Tibial nerve (tissue), 4 donors: Measurements from ENCODE around the gene LTF. TPM values are rescaled to one million over a fixed set of nuclear protein-coding genes. Genes with fewer than 3 reads are reported as not detected.

ENCODE experiments used
- DNase-seq, 2 donors: peaks; one replicate each; pipeline ENCODE4 v3.0.0-alpha.2; 2019; ENCODE audit warnings: low spot score in 2 of 2
- H3K27ac ChIP-seq, 4 donors: fragments of 200-600 bp; sonication (generic) in 3 of 4; one replicate each; pipeline ENCODE4 v1.5.1; 2017 to 2019; ENCODE audit warnings: mild to moderate bottlenecking in 1 of 4
- H3K27me3 ChIP-seq, 2 donors: fragments of 200-600 bp; sonication (generic) in 1 of 2; one replicate each; pipeline versions ENCODE4 v1.5.1 to v1.6.0; 2017 to 2019
- H3K36me3 ChIP-seq, 3 donors: fragments of 200-600 bp; sonication (generic); one replicate each; pipeline ENCODE4 v1.5.1; 2018 to 2019
- H3K4me1 ChIP-seq, 4 donors: fragments of 200-600 bp; sonication (generic) in 3 of 4; one replicate each; pipeline ENCODE4 v1.5.1; 2017 to 2019
- H3K4me3 ChIP-seq, 4 donors: fragments of 200-600 bp; sonication (generic) in 3 of 4; one replicate each; pipeline ENCODE4 v1.5.1; 2017 to 2019; ENCODE audit warnings: mild to moderate bottlenecking in 1 of 4, moderate library complexity in 1 of 4
- H3K9me3 ChIP-seq, 4 donors: fragments of 200-600 bp; sonication (generic) in 3 of 4; one replicate each; pipeline ENCODE4 v1.5.1; 2017 to 2019
- EP300 ChIP-seq, 2 donors: sonication (generic); formaldehyde crosslinking; IDR thresholded peaks; one replicate each; pipeline ENCODE4 v1.6.1; 2017; ENCODE audit warnings: antibody characterized with exemption in 2 of 2, mild to moderate bottlenecking in 1 of 2
- POLR2A ChIP-seq, 2 donors: fragments of 450-650 bp; IDR thresholded peaks; one replicate each; pipeline ENCODE4 v1.6.1; 2017; ENCODE audit warnings: antibody characterized with exemption in 2 of 2, mild to moderate bottlenecking in 2 of 2, moderate library complexity in 2 of 2
- WGBS, 2 donors: methylation state at CpG; one replicate each; pipeline ENCODE4 v1.1.5; 2018; 5-methylcytosine and 5-hydroxymethylcytosine counted together
- total RNA-seq, 4 donors: library from RNA; depleted of rRNA; stranded (reverse); fragments of >200 nt; gene quantifications; one replicate each; pipeline ENCODE4 v1.1.0, GENCODE V29; 2016
- TF ChIP-seq, protein P1 (sequence below), 5 experiments: fragments of 200-600 bp in 3 of 5; fragments of 450-650 bp in 2 of 5; sonication (generic) in 3 of 5; IDR thresholded peaks; one replicate each; pipeline ENCODE4 v1.5.1; 2016 to 2019; ENCODE audit warnings: antibody characterized with exemption in 5 of 5, mild to moderate bottlenecking in 3 of 5, moderate library complexity in 2 of 5

Gene LTF
- total RNA-seq, 4 donors from 2014 or later: 0.30 to 1.2 (median 0.42) TPM; not detected in 1

DNA sequence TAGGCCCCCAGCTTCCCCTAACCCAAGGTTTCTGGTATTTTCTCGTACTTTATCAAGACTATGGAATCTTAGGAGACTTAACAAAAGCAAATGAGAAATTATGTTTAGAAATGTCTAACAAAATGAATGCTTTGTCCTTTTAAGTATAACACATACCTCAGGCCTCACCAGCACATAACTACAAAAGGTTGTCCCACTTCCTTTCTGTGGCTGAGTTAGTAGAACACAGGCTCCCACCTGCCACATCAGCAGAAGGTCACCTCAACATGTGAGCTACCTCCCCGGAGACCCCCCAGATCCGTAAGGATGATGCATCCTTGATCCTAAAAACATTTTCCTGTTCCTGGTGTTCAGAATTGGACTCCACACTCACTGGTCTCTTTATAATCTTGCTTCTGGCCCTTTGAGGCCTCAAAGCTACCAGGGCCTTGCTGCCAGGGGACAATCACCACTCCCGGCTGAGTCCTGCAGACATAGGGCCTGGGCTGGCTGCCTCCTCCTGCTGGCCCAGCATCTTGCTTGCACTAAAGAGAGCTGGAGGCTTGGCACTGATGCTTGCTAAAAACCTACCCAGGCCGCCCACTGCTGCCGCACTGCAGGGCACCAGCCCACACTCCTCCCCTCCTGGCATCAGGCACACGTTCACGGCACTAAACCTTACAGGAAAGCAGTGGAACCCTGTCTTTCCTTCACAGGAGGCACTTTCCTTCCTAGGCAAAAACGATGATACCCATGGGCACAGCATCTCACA lies 54.8 kb downstream of the LTF start:
- Histone ChIP-seq H3K36me3 (no peaks in the 10 kb centered on the region), H3K9me3 (no peaks in the 10 kb centered on the region), H3K4me1 (peaks cover 0 to 21% (median 4%) of the 10 kb centered on the region in 4 donors), H3K27ac (no peak overlapping the region), H3K27me3 (no peaks in the 10 kb centered on the region), H3K4me3 (no peak overlapping the region)
- TF ChIP-seq EP300 (IDR thresholded peaks at IDR 0.05) (no peak), POLR2A (IDR thresholded peaks at IDR 0.05) (no peak)
- TF ChIP-seq, protein P1, sequence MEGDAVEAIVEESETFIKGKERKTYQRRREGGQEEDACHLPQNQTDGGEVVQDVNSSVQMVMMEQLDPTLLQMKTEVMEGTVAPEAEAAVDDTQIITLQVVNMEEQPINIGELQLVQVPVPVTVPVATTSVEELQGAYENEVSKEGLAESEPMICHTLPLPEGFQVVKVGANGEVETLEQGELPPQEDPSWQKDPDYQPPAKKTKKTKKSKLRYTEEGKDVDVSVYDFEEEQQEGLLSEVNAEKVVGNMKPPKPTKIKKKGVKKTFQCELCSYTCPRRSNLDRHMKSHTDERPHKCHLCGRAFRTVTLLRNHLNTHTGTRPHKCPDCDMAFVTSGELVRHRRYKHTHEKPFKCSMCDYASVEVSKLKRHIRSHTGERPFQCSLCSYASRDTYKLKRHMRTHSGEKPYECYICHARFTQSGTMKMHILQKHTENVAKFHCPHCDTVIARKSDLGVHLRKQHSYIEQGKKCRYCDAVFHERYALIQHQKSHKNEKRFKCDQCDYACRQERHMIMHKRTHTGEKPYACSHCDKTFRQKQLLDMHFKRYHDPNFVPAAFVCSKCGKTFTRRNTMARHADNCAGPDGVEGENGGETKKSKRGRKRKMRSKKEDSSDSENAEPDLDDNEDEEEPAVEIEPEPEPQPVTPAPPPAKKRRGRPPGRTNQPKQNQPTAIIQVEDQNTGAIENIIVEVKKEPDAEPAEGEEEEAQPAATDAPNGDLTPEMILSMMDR (IDR thresholded peaks at IDR 0.05): no peak
- WGBS, 2 donors: 86 to 88% methylated on average over 9 of the region's 9 CpGs
- DNase-seq: no peak

DNA sequence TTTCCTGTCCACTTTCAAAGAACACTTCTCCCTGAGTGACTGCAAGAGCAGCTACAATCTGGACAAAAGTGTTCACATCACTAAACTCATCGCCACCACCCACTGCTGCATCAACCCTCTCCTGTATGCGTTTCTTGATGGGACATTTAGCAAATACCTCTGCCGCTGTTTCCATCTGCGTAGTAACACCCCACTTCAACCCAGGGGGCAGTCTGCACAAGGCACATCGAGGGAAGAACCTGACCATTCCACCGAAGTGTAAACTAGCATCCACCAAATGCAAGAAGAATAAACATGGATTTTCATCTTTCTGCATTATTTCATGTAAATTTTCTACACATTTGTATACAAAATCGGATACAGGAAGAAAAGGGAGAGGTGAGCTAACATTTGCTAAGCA lies 55.9 kb downstream of the LTF start:
- no peak for DNase-seq
- no peak overlapping the region for H3K27ac ChIP-seq
- H3K36me3 ChIP-seq: no peaks in the 10 kb centered on the region
- H3K4me1 ChIP-seq: peaks cover 0 to 23% (median 5%) of the 10 kb centered on the region in 4 donors
- H3K4me3 ChIP-seq: no peak overlapping the region
- no peak for TF ChIP-seq EP300 (IDR thresholded peaks at IDR 0.05)
- TF ChIP-seq, protein P1 (IDR thresholded peaks at IDR 0.05): no peak
- TF ChIP-seq POLR2A (IDR thresholded peaks at IDR 0.05): no peak
- no peaks in the 10 kb centered on the region for H3K27me3 ChIP-seq
- WGBS, 2 donors: 85 to 87% methylated on average over 7 of the region's 7 CpGs
- H3K9me3 ChIP-seq: no peaks in the 10 kb centered on the region

DNA sequence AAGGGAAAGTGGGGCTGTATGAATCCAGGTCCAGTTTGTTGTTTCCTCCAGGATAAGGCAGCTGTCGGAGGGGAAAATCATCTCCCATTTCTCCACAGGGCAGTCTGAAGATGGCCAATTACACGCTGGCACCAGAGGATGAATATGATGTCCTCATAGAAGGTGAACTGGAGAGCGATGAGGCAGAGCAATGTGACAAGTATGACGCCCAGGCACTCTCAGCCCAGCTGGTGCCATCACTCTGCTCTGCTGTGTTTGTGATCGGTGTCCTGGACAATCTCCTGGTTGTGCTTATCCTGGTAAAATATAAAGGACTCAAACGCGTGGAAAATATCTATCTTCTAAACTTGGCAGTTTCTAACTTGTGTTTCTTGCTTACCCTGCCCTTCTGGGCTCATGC lies 56.7 kb downstream of the LTF start:
- Histone ChIP-seq H3K36me3 (no peaks in the 10 kb centered on the region), H3K4me3 (peak overlapping the region in 3 of 4 donors; percentile 25 to 36 (median 30)), H3K27me3 (no peaks in the 10 kb centered on the region), H3K9me3 (no peaks in the 10 kb centered on the region), H3K4me1 (peaks cover 0 to 23% (median 5%) of the 10 kb centered on the region in 4 donors), H3K27ac (peak overlapping the region in 3 of 4 donors; percentile 64 to 82 (median 74))
- 72 to 76% methylated on average over 7 of the region's 7 CpGs for WGBS, 2 donors
- DNase-seq: no peak
- no peak for TF ChIP-seq POLR2A (IDR thresholded peaks at IDR 0.05)
- TF ChIP-seq, protein P1 (IDR thresholded peaks at IDR 0.05): no peak
- TF ChIP-seq EP300 (IDR thresholded peaks at IDR 0.05): no peak

DNA sequence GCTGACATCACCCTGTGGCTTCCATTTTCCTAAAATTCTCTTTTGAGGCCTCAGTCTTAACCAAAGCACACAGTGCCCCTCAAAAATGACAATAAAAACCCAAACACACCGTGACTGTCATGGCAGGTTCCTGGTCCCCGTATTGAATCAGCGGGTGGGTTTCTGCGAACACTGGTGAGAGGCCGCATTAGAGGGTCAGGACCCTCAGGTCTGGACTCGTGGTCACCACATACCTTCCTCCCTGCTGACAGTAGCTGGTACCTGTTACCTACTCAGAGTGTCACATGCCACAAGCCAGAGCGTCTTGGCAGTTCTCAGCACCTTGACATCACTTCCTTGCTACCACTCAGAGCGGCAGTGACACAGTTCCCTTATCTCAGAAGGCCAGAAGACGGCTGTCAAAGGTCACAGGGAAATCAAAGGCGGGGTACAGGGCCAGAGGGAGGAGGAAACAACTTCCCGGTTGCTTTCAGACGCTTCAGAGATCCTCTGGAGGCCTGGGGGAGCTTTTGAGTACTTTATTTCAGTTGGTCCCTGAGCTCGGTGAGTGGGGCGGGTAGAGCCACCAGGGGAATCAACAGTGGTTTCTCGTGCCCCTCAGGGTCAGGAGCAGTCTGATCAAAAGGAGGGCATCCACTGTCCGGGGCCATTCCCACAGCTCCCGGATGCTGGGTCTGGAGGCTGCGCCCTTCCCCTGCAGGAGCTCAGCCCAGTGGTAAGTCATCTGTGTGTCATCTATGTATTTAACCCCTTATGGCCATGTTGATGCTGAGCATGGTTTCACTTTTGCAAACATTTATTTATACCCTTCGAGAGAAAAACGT lies 57.7 kb downstream of the LTF start, which contains the start of the genes CCR5AS and CCRL2:
TSS of gene CCR5AS (minus strand) at position 279 of the 824 bp plus-strand sequence.
TSS of gene CCRL2 (plus strand) at position 472 of the 824 bp plus-strand sequence. CDS start 821 bp downstream, outside the sequence.
- peaks cover 0 to 23% (median 5%) of the 10 kb centered on the region in 4 donors for H3K4me1 ChIP-seq
- no peaks in the 10 kb centered on the region for H3K36me3 ChIP-seq
- 32 to 36% methylated on average over 20 of the region's 20 CpGs for WGBS, 2 donors
- DNase-seq: peak in 1 of 2 donors; percentile 52
- no peak for TF ChIP-seq POLR2A (IDR thresholded peaks at IDR 0.05)
- TF ChIP-seq EP300 (IDR thresholded peaks at IDR 0.05): peak; percentile 15 to 74
- TF ChIP-seq, protein P1 (IDR thresholded peaks at IDR 0.05): no peak
- no peaks in the 10 kb centered on the region for H3K9me3 ChIP-seq
- H3K27me3 ChIP-seq: no peaks in the 10 kb centered on the region
- peak within 1 kb of the TSS; percentile 22 to 82 (median 69) for H3K27ac ChIP-seq
- peak within 1 kb of the TSS in 3 of 4 donors; percentile 25 to 36 (median 30) for H3K4me3 ChIP-seq
